ENCODE results near the gene CAMSAP2.

GRCh38 chr1:200733907-200734306 is 4.8 kb upstream of the CAMSAP2 start:
- TF ChIP-seq EZH2phosphoT487 (IDR thresholded peaks at IDR 0.05; ENCODE audit: borderline replicate concordance) (no peak), POLR2AphosphoS5 (IDR thresholded peaks at IDR 0.05; ENCODE audit: low read depth, low read length) (no peak), POLR2A (IDR thresholded peaks at IDR 0.05; ENCODE audit: borderline replicate concordance, extremely low read depth, insufficient read depth, insufficient read length) (no peak), EZH2 (IDR thresholded peaks at IDR 0.05) (no peak), MAX (IDR thresholded peaks at IDR 0.05) (no peak), ELF1 (IDR thresholded peaks at IDR 0.05; ENCODE audit: borderline replicate concordance, low read depth) (no peak), RAD21 (IDR thresholded peaks at IDR 0.05; ENCODE audit: low read depth) (no peak), TCF7L2 (IDR thresholded peaks at IDR 0.05; ENCODE audit: borderline replicate concordance, extremely low read depth, insufficient read depth, insufficient read length) (no peak), SRF (IDR thresholded peaks at IDR 0.05; ENCODE audit: low read depth) (no peak)
- TF ChIP-seq, protein P1, sequence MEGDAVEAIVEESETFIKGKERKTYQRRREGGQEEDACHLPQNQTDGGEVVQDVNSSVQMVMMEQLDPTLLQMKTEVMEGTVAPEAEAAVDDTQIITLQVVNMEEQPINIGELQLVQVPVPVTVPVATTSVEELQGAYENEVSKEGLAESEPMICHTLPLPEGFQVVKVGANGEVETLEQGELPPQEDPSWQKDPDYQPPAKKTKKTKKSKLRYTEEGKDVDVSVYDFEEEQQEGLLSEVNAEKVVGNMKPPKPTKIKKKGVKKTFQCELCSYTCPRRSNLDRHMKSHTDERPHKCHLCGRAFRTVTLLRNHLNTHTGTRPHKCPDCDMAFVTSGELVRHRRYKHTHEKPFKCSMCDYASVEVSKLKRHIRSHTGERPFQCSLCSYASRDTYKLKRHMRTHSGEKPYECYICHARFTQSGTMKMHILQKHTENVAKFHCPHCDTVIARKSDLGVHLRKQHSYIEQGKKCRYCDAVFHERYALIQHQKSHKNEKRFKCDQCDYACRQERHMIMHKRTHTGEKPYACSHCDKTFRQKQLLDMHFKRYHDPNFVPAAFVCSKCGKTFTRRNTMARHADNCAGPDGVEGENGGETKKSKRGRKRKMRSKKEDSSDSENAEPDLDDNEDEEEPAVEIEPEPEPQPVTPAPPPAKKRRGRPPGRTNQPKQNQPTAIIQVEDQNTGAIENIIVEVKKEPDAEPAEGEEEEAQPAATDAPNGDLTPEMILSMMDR (IDR thresholded peaks at IDR 0.05 in 2 of 3, conservative IDR thresholded peaks at IDR 0.05 in 1 of 3; ENCODE audit: borderline replicate concordance in 1 of 3, insufficient read depth in 1 of 3, low read depth in 2 of 3, low read length in 2 of 3), result no peak
